Left cardiac atrium (tissue), 4 donors: Measurements from ENCODE around the gene LIN7A. TPM values are rescaled to one million over a fixed set of nuclear protein-coding genes. Genes with fewer than 3 reads are reported as not detected.
"Not testable (repeated sequence)": the region's sequence is repeated elsewhere in the genome, so short reads cannot be mapped to it uniquely, and the experiment has no call there.

ENCODE experiments used
- ATAC-seq, 2 donors: fragments of 200-7000 bp; cut with Tn5 transposase; one replicate each; pipeline ENCODE4 v1.9.1; 2020; ENCODE audit warnings: mild to moderate bottlenecking in 2 of 2, moderate library complexity in 2 of 2
- DNase-seq: peaks from one replicate; pipeline ENCODE4 v3.0.0-alpha.2; 2020
- intact Hi-C, 2 donors: fragments of 100-400 bp; cut with DNase I; formaldehyde crosslinking; loops; one replicate each; pipeline versions ENCODE4 v1.14.1 to v1.15.1; 2022 to 2023
- total RNA-seq, 2 donors: library from RNA; stranded (reverse); fragmentation: NEBNext Ultra II Directional; extraction: Animal tissue kit (Norgen Biotek cat#: 25700); gene quantifications; one replicate each; pipeline ENCODE4 v1.2.1, GENCODE V29; 2021
- donor health status: DM: no; HTN: yes; CAD: no.
- donor health status: DM: no; HTN: yes; CAD: no; lungs with severe emphysema.
- donor health status: DM: yes; HTN: yes; CAD: no.
- donor health status: Dilated cardiomyopathy.

The LIN7A gene
- total RNA-seq, 2 donors from 2014 or later: 13.6 to 16.1 TPM

DNA sequence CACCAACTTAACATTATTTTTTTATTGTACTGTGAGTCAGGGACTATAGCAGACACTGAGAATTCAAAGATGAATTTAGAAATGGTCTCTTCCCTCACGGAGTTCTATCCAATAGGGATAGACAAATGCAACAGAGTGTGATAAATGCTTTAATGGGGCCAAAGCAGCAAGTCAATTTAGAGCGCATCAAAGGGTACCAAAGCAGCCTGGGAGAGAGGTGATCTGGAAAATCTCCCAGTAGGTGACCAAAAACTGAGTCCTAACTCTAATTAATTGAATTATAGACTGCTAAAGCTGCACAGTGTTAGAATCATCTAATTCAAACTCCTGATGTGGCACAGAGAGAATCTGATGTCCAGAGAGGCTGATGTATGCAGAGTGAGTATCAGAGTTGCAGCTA, 2.6 kb downstream of the LIN7A start:
- intact Hi-C loops: loop anchor here in 1 of 2 donors (5.0 kb wide), 2 partner anchors 58 to 98 kb away; no protein-coding TSS in a partner anchor
- DNase-seq (no peak), ATAC-seq (no peak)

DNA sequence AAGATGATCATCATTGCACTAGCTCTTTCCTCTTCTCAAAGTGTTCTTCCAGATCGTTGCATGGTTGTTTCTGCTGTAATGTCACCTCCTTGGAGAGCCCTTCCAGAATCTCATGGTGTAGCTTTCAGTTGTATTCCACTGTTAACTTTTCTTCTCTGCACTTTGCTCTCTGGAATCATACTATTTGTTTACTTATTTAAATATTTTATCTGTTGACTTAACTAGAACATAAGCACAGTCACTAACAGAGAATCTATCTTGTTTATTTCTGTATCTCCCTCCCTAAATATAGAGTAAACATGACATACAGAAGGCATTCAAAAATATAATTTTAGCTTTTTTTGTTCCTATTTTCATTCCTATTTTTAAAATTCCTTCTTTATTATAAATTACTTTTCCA, 11.8 kb downstream of the LIN7A start:
- ATAC-seq (no peak), DNase-seq (no peak)
- intact Hi-C loops: no loop called here

DNA sequence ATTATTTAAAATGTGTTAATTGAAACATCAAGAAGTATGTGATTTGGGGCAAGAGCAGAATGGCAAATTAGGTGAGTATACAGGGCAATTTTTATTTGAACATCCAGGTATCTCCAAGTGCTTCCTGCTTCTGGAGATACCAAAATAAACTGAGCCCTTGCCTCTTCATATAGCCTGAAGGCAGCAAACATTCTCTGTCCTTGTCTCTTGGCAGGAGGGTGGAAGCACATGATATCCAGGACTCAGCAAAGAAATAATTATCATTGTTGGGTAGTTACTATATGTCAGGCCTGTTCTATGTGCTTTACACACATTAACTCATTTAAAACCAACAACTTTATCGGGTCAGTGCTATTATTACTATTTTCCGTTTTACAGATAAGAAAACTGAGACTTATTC, 12.5 kb downstream of the LIN7A start:
- intact Hi-C loops: no loop called here
- no peak for DNase-seq
- no peak for ATAC-seq

DNA sequence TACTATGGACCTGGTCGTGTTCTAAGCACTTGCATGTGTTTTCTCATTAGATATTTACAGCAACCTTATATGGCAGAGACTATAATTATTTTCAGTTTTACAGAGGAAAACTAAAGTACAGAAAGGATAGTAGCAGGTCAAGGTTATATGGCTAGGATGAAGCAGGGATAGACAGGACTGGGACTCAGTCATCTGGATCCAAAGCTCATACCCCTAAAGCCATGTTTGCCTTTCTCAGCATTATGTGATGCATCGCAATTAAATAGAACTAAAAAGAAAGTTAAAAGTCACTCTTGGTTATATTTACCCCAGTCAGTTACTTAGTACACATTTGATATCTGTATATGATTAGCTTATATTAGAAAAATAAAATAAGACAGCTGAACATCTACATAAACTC, 13.3 kb downstream of the LIN7A start:
- no peak for ATAC-seq
- no peak for DNase-seq
- intact Hi-C loops: no loop called here

DNA sequence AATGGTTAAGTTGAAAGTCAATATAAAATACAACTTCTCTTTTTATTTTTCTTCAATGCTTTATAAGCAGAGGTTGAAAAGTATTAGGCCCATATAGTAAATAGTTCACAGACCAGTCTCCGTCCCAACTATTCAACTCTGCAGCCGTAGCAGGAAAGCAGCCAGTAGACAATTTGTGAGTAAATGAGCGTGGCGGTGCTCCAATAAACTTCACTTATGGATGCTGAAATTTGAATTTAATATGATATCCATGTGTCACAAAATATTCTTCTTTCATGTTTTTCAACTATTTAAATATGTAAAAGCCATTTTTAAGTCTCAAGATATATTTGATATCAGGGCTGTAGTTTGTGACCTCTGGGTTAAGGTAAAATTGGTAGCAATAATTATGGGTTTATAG, 17.7 kb downstream of the LIN7A start:
- intact Hi-C loops: no loop called here
- no peak for ATAC-seq
- no peak for DNase-seq

DNA sequence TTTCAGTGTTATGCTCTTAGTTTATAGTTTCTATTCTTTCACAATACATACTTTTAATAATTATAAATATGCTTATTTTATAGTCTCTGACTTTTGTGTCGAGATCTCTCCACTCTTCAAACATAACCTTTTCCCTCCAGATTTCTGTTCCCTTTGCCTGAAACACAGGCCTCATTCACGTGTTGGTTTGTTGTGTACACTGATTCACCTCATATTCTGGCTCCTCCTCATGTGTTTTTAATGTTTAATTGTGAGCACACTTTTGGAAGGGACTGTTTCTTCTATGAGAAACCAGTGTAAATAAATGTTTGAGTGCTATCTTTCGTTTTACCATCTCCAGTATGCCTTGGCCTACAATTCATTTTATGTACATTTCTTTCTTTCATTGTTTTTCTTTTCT, 20.1 kb downstream of the LIN7A start:
- DNase-seq (no peak), ATAC-seq (no peak)
- intact Hi-C loops: no loop called here

DNA sequence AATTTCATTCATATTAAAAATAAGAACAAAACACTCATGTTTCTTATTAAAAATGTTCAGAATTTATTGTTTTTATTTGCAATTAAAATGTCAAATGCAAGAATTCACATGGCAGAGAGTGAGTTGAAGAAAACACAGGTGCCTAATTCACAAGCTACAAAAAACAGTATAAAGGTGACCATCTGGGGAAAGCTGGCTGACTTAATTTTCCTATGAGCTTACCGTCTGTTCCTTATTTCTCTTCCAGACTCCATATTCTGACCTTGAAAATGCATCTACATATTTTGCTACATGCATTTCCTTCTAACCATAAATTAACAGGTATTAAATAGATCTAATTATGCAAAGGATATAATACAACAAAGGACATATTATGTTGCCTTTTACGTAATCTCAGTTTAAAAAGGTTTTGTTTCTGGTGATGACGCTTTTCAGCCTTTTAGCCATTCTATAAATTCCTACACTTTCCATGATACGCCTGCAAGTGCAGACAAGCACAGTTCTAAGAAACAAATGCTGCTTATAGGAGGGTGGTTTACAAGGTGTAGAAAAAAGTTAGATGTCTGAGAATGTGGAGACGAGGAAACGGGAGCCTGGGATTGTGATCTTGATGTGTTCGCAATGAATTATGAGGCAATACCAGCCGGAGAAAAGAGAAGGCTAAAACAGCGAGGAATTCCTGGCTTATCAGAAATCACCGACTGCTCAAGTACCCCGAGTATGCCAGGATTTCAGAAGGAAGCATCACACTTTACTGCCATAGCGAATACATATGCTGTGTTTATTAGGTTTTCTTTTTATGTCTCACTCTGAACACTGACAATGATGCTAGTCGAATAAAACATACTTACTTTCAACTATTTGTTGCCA, 24.6 kb downstream of the LIN7A start:
- ATAC-seq: peak in 1 of 2 donors; percentile 42
- DNase-seq: no peak
- intact Hi-C loops: no loop called here

DNA sequence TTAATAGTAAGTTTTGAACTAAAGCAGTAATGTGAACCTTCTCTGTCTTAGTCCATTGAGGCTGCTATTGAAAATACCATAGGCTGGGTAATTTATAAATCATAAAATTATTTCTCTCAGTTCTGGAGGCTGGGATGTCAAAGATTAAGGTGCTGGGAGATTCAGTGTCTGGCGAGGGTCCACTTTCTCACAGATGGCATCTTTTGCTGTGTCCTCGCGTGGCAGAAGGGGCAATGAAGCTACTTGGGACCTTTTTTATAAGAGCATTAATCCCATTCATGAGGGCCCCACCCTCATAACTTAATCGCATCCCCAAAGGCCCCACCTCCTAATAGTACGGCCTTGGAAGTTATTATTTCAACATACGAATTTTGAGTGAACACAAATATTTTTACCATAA, 28.4 kb downstream of the LIN7A start:
- intact Hi-C loops: no loop called here
- ATAC-seq (no peak), DNase-seq (no peak)

DNA sequence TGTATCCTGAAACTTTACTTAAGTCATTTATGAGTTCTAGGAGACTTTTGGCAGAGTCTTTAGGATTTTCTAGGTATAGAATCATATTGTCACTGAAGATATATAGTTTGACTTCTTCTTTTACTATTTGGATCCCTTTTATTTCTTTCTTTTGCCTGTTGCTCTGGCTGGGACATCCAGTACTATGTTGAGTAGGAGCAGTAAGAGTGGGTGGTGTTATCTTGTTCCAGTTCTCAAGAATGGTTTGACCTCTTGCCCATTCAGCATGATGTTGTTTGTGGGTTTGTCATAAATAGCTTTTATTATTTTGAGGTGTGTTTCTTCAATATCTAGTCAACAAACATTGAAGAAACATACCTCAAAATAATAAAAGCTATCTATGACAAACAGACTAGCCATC, 35.0 kb downstream of the LIN7A start:
- ATAC-seq: peak in 1 of 2 donors; percentile 59
- intact Hi-C loops: no loop called here
- no peak for DNase-seq

DNA sequence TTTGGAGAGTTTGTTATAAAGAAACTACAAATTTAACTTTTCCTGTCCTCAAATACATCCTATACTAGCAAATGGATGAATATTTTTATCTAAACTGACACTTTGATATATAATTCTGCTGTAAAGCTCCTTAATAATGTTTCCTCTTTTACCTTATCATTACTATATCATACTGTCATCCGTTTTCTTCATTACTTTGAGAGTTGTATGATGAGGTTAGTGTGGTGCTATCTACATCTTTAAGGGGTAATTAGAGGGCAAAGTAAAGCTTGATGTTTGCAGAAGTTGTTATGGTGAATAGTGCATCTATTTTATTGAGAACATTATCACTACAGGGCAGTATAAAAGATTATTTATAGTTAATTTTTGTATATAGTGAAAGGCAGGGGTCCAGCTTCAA, 36.1 kb downstream of the LIN7A start:
- no peak for ATAC-seq
- no peak for DNase-seq
- intact Hi-C loops: no loop called here

DNA sequence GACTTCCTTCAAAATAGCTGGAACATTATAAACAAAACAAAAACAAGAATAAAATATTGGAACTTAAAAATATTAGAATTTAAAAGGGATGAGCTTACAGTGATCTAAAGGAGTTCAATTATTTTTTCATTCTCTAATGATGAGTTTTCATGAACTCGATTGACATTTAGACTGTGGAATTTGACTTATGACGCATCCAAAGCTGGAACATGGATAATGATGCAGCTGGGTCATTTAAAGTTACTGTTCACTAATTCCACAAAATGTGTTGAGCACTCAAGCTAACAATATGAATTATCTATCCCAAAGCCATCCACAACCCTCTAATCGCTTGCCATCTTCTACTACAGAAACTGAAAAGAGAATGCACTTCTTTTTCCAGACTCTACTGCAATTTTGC, 42.5 kb downstream of the LIN7A start:
- intact Hi-C loops: no loop called here
- ATAC-seq (no peak), DNase-seq (no peak)

DNA sequence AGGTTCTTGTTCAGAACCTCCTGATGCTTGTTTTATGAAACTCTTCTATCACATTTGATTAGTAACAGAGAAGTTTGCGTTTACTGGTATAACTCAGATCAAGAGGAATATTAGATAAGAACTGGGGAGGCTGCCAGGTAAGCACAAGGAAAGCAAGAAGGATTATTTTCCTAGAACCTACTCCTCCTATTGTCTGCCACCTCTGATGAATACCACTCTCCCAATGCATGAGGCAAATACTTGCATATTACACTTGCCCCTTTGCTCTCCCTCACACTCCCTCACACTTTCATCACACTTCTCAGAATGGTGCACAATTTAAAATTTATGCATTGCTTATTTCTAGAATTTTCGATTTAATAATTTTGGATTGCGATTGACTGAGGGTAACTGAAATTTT, 43.6 kb downstream of the LIN7A start:
- intact Hi-C loops: no loop called here
- no peak for ATAC-seq
- no peak for DNase-seq

DNA sequence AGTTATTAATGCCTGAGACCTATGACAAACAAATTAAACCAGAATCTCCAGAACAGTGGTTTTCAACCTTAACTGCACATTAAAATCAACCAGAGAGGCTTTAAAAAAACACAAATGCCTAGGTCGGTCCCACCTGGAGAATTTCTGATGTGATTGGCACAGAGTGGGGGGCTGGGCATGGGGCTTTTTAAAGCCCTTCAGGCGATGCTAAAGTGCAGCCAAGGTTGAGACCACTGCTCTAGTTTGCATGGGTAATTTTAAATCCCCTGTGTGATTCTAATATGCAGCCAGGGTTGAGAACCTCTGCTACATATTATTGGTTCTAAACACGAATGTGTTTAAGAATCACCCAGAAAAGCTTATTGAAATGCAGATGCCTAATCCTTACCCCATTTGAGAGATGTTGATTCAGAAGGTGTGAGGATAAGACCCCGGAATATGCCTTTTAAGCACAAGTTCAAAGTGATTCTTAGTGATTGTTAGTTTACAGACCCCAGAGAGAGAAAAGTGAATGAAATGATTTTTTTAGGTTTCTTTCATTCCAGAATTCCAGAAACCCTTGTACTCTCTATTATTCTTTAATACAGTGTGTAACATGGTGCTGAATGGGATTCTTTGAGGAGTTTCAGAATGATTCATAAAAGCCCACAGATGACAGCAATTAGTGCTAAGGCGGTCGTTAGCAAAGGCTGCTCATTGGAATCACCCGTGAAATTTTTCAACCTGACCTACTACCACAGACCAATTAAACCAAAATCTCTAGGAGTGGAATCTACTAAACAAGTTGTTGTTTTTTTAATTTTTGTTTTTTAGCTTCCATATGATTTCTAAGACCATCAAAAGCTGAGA, 44.9 kb downstream of the LIN7A start:
- ATAC-seq (no peak), DNase-seq (no peak)
- intact Hi-C loops: no loop called here

DNA sequence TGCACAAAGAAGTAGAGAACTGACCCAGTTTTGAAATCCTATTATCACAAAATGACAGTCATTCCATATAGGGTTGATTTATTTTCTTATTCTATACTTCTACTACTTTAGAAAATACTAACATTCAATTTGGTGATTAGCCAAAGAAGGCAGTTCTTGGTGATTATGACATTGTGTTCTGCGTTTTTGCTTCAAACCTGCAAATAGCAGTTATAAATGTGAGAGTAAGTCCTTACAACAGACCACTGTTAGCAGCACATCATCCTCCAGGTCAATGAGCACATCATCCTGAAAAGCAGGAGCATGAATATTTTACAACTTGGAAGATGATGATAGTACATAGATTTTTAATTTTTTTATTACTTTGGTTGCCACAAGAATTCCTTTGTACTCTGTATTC, 53.1 kb downstream of the LIN7A start:
- intact Hi-C loops: no loop called here
- DNase-seq: no peak
- no peak for ATAC-seq

DNA sequence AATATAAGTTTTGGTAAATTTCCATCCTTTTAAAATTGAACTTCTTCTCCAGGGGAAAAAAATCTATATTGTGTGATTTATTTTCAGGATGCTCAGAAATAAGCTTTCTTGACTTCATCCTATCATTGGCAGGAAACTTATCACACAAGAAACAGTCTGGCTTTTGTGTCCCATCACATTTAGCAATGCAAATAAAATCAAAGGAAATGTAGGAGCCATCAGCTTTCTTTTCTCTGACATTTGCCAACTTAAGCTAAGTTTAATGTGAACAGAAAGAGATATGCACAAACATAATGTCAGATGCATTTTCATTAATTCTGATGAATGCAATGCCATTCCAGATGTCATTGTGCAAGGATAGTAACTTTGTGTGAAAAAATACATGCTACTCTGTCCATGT, 56.6 kb downstream of the LIN7A start:
- no peak for ATAC-seq
- DNase-seq: no peak
- intact Hi-C loops: no loop called here

DNA sequence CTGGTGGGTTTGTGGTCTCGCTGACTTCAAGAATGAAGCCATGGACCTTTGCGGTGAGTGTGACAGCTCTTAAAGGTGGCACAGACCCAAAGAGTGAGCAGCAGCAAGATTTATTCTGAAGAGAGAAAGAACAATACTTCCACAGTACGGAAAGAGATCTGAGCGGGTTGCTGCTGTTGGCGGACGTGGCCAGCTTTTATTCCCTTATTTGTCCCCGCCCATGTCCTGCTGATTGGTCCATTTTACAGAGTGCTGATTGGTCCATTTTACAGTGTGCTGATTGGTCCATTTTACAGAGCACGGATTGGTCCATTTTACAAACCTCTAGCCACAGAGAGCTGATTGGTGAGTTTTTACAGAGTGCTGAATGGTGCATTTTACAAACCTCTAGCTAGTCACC, 59.3 kb downstream of the LIN7A start:
- intact Hi-C loops: loop anchor here in 1 of 2 donors (5.0 kb wide), 1 partner anchor 59 kb away; the partner anchor contains the start of gene LIN7A
- peak; percentile 46 to 67 for ATAC-seq
- not testable (repeated sequence) for DNase-seq

DNA sequence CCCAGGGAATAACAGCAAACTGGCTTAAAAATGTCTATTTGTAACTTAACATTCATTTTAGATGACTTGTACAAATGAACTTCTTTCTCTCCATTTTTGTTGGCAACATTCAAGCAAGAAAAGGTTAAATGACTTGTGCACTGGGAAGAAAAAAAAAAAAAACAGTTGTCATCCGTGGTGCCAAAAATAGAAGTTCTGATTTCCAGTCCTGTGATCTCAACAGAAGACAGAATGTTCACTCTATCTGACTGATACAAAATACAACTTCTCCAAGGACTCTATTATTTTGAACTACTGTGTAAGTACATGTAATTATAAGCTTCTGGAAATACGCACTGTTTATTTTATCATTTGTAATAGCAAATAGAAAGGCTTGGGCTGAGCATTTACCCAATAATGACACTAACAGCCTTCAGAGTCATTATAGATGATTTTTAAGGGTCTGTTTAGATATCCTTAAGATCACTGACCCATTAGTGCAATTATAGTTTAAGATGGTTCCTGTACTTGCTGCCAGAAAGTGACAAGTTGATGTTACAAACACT, 59.9 kb downstream of the LIN7A start:
- DNase-seq: no peak
- intact Hi-C loops: loop anchor here in 1 of 2 donors (5.0 kb wide), 1 partner anchor 60 kb away; the partner anchor contains the start of gene LIN7A
- peak; percentile 79 to 80 for ATAC-seq

DNA sequence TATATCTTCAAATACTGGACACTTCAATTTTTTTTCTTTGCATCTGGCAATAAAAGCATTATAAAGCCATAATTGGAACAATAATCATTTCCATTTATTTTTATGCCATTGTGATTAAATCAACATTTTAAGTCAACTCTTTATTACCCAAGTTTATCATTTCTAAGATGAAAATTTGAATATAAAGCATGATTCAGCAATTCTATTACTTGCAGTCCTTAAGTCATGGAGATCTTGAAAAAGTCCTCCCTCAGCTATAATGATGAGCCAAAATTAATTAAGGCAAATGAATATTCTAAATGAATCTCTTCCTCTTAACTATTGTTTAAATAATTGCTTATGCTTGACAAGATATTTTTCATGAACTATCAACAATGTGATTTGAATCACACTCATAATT, 65.7 kb downstream of the LIN7A start:
- intact Hi-C loops: no loop called here
- ATAC-seq: no peak
- DNase-seq: no peak

DNA sequence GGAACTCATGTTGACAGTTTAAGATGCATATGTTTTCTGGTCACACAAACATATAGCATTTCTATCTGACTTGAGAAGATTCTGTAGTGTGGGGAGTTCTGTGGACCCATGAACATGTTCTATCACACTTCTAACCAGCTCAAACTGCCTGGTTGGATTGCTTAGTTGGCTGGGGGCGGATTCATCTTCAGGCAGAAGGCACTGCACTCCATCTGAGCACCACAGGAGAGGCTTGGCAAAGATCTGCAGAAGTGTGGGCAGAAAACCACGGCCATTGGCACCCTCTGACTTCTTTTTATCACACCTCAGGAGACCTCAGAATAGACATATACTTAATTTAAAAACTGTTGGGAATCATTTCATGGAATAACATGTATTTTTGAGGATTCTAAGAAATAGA, 68.5 kb downstream of the LIN7A start:
- no peak for DNase-seq
- intact Hi-C loops: no loop called here

DNA sequence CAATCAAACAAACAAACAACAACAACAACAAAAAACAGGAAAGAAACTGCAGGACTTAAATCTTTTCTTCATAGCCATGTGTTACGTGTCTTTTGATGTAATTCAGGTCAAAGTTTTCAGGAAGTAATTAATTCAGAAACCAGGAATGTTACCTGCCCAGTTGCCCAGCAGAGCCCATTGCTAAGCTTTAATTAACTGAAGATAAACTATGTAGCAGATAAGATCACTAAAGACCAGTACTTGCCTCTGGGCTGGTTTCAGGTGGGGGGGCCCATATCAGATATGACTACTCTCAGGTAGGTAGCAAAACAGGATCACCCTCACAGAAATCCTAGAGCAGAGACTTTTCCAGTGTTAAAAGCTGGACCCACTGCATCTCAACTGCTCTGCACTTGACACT, 69.2 kb downstream of the LIN7A start:
- intact Hi-C loops: no loop called here
- DNase-seq (no peak), ATAC-seq (no peak)

More for the DNA sequence above, 68.5 kb downstream of the LIN7A start:
- no peak for ATAC-seq
